IMR-90 (cell line): ENCODE results near the gene SIDT1.

Experiments
- CEBPB ChIP-seq: IDR thresholded peaks from 2 replicates; pipeline ENCODE4 v1.6.1; 2012; ENCODE audit warnings: low read depth, low read length, improper control_type of control experiment
- MAFK ChIP-seq: IDR thresholded peaks from 2 replicates; pipeline ENCODE4 v1.6.1; 2012; ENCODE audit warnings: low read depth, low read length, improper control_type of control experiment
- MAZ ChIP-seq: IDR thresholded peaks from 2 replicates; pipeline ENCODE4 v1.6.1; 2012; ENCODE audit warnings: low read depth, mild to moderate bottlenecking, low read length, improper control_type of control experiment, moderate library complexity, borderline replicate concordance
- MXI1 ChIP-seq: IDR thresholded peaks from 2 replicates; pipeline ENCODE4 v1.6.1; 2012; ENCODE audit warnings: low read depth, mild to moderate bottlenecking, low read length, moderate library complexity, borderline replicate concordance
- NFE2L2 ChIP-seq: fragments of 150-350 bp; IDR thresholded peaks from 2 replicates; pipeline ENCODE4 v1.6.1; 2016; ENCODE audit warnings: low read depth, mild to moderate bottlenecking, low read length
- POLR2A ChIP-seq: IDR thresholded peaks from 2 replicates; pipeline ENCODE4 v1.6.1; 2012; ENCODE audit warnings: mild to moderate bottlenecking, low read depth, low read length
- RAD21 ChIP-seq: IDR thresholded peaks from 2 replicates; pipeline ENCODE4 v1.6.1; 2012; ENCODE audit warnings: low read length, improper control_type of control experiment
- RCOR1 ChIP-seq: IDR thresholded peaks from 2 replicates; pipeline ENCODE4 v1.6.1; 2012; ENCODE audit warnings: mild to moderate bottlenecking, low read length, improper control_type of control experiment; ENCODE audit not compliant: insufficient replicate concordance
- TF ChIP-seq, protein P1 (sequence below): conservative IDR thresholded peaks from 2 replicates; pipeline ENCODE4 v1.5.1; 2012; ENCODE audit warnings: mild to moderate bottlenecking, low read depth, low read length, improper control_type of control experiment
- TF ChIP-seq, protein P2 (sequence below): fragments of 150-350 bp; IDR thresholded peaks from 2 replicates; pipeline ENCODE4 v1.6.1; 2016; ENCODE audit warnings: low read depth, mild to moderate bottlenecking, low read length, moderate library complexity, borderline replicate concordance
- TF ChIP-seq, protein P3 (sequence below): fragments of 150-350 bp; IDR thresholded peaks from 2 replicates; pipeline ENCODE4 v1.6.1; 2017; ENCODE audit warnings: mild to moderate bottlenecking, antibody characterized with exemption, low read length, low read depth

DNA sequence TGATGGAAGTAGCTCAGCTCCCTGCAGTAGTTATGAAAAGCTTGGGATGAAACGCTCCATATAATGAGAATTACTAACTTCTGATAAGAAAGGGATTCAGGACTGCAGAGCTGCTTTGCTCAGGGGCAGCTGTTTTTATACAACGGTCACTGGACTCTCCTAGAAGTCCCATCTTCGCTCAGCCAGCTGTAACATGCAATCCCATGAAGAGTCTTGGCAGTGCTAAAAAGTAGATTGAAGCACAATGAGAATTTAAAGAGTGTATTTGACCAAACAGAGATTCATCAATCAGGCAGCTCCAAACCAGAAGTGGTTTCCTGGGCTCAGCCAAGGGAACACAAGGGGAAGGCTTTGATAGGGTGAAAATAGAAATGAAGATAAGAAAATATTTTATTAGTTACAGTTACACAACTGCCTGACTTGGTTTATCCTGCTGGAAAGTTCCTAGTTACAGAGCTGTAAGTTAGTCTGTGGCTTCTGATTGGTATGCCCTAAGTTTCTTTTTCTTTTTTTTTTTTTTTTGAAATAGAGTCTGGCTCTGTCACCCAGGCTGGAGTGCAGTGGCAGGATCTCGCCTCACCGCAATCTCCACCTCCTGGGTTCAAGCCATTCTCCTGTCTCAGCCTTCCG is 24.1 kb downstream of the SIDT1 start:
- TF ChIP-seq, protein P1, sequence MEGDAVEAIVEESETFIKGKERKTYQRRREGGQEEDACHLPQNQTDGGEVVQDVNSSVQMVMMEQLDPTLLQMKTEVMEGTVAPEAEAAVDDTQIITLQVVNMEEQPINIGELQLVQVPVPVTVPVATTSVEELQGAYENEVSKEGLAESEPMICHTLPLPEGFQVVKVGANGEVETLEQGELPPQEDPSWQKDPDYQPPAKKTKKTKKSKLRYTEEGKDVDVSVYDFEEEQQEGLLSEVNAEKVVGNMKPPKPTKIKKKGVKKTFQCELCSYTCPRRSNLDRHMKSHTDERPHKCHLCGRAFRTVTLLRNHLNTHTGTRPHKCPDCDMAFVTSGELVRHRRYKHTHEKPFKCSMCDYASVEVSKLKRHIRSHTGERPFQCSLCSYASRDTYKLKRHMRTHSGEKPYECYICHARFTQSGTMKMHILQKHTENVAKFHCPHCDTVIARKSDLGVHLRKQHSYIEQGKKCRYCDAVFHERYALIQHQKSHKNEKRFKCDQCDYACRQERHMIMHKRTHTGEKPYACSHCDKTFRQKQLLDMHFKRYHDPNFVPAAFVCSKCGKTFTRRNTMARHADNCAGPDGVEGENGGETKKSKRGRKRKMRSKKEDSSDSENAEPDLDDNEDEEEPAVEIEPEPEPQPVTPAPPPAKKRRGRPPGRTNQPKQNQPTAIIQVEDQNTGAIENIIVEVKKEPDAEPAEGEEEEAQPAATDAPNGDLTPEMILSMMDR, result no peak
- TF ChIP-seq, protein P2, sequence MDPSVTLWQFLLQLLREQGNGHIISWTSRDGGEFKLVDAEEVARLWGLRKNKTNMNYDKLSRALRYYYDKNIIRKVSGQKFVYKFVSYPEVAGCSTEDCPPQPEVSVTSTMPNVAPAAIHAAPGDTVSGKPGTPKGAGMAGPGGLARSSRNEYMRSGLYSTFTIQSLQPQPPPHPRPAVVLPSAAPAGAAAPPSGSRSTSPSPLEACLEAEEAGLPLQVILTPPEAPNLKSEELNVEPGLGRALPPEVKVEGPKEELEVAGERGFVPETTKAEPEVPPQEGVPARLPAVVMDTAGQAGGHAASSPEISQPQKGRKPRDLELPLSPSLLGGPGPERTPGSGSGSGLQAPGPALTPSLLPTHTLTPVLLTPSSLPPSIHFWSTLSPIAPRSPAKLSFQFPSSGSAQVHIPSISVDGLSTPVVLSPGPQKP, result no peak
- TF ChIP-seq POLR2A (no peak), RCOR1 (no peak), MAZ (no peak), CEBPB (no peak), NFE2L2 (no peak), MXI1 (no peak), MAFK (no peak), RAD21 (no peak)
- TF ChIP-seq, protein P3, sequence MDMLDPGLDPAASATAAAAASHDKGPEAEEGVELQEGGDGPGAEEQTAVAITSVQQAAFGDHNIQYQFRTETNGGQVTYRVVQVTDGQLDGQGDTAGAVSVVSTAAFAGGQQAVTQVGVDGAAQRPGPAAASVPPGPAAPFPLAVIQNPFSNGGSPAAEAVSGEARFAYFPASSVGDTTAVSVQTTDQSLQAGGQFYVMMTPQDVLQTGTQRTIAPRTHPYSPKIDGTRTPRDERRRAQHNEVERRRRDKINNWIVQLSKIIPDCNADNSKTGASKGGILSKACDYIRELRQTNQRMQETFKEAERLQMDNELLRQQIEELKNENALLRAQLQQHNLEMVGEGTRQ, result no peak
